Inflammatory macrophage treated with lipopolysaccharide for 1 hour (primary cell): ENCODE data around the gene MPP3.
"Not testable (repeated sequence)": the region's sequence is repeated elsewhere in the genome, so short reads cannot be mapped to it uniquely, and the experiment has no call there.

Source experiments
- DNase-seq, 2 donors: peaks; one replicate each; pipeline ENCODE4 v3.0.0-alpha.2; 2020 to 2022

The MPP3 gene

DNA sequence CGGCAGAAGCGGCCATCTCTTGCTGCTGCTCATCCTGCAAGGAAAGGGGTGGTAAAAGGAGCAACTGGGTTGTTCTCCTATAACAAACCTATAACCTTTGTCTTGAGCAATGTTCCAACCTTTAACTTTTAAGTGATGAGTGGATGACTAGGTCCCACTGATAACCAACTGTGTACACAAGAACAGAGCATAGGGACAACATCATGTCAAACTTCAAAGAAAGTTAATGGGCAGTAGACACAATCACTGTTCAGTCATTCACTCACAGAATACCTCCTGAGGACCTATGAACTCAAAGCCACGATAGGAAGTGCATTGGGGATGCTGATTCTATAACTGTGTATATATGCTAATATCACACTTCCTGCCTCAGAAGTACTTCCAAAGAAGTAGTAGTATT is 31.1 kb downstream of the MPP3 start:
- no peak for DNase-seq

DNA sequence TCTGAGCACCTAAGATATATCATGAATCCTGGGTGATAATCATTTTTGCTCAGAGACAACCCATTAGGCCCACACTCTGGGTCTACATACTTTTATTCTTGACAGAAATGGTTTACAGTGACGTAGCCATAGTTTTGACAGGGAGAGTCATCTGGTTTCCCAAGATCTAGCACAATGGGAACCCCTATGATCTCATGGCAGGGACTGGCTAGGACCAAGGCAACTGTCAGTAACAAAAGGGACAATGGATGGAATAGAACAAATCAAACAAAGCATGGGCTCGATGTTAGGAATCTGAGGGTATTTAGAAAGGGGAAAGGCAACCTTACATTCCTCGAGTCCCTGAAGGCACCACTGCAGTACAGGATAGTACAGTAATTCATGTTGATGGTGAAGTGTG is 32.2 kb downstream of the MPP3 start:
- DNase-seq: no peak

DNA sequence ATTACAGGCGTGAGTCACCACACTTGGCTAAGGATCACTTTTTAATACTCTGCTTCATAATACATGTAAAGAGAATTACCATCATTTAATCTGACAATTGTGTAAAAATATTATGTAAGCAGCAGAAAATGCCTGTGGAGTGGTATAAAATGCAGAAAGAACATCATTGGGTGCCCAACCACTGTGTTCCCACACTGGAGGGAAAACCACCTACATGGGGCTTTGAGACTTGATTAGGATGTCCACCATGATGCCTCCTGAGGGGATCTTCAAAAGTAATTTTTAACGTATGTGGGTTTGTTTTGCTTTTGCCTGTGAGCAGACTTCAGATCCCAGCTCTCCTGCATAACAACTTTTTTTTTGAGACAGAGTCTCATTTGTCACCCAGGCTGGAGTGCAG is 33.9 kb downstream of the MPP3 start:
- DNase-seq: no peak

GRCh38 chr17:43798024-43798423 is 34.9 kb downstream of the MPP3 start:
- not testable (repeated sequence) for DNase-seq

GRCh38 chr17:43792668-43793067 is 40.3 kb downstream of the MPP3 start:
- DNase-seq: not testable (repeated sequence)

DNA sequence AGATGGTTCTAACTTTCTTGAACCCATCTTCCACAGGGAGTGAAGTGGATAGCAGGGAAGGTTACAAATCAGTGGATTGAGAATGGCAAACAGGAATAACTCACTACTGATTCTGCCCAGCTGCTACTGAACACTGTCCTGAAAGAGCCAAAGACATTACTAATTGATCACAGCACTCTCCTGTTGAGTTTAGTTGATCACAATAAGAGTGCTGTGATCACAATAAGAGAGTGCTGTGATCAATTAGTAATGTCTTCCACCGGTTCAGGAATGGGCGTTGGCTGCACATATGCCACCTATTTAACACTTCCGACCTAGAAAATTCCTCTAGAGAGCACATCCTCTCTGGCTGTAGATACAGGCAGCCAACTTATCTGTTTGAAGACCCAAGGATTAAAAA is 41.4 kb downstream of the MPP3 start:
- no peak for DNase-seq

DNA sequence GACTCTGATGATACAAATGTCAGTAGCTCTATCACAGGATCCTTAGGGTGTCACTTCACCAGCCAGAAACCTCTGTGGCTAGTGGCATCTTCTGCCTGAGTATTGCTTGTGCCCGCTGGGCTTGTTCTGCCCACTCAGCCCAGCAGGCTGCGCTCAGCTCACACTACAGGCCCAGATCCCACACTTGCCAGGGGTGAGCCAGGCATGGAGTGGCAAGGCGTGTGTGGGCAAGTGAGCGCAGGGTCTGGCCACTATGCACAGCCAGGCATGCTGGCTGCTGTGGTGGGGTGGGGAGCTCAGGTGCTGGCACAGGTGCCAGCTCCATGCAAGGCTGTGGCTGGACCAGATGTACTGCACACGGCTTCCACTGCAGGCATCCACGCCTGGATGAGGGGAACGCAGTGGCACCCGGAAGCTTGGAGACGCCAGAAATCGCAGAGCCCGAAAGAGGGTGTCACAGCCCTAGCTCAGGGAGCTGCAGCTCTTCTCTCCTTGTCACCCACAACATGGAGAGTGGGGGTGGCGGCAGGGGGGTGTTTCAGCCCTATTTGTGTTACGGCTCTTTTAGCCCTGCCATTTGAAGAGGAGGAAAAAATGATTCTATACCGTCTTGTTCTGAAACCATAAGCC is 42.5 kb downstream of the MPP3 start:
- DNase-seq: no peak

- DNase-seq: no peak
Measured at GRCh38 chr17:43789482-43789881, 43.5 kb downstream of the MPP3 start.

GRCh38 chr17:43788540-43788939 is 44.4 kb downstream of the MPP3 start:
- DNase-seq: peak in 1 of 2 donors; percentile 52

DNA sequence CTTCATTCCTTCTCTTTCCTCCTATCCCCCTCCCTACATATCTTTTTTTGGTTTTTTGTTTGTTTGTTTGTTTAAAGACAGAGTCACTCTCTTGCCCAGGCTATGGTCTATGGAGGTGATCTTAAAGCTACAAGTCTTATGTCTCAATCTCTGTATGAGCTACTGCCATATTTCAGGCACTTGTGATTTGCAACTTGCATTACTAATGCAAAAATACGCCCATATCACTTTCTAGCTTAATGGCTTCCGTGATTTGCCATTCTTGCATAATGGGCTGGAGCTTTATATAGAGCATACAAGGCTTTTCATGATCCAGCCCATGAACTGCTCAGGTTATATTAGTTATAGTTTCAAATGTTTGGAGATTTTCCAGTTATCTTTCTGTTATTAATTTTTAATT is 45.2 kb downstream of the MPP3 start:
- peak; percentile 78 to 90 for DNase-seq

- DNase-seq: no peak
Measured at GRCh38 chr17:43784628-43785101, 48.3 kb downstream of the MPP3 start.

DNA sequence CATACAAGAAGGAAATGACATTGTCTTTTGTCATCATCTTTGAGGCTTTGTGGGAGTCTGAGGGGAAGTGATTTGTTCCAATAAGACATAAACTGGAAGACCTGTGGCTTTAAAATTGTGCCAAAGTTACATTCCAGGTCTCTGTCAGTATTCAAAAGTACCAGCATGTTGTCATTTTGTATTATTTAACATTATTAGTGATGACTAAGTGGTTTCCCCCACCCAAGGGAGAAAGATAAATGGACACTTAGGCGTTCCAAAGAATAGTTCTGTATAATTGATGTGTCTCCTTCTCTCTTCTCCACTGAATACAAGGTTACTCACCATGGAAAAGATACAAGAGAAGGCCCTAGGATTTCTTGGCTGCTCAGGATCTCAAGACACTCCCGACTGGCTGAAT is 48.9 kb downstream of the MPP3 start:
- DNase-seq: peak in 1 of 2 donors; percentile 44

GRCh38 chr17:43782913-43783680 is 49.8 kb downstream of the MPP3 start:
- no peak for DNase-seq

DNA sequence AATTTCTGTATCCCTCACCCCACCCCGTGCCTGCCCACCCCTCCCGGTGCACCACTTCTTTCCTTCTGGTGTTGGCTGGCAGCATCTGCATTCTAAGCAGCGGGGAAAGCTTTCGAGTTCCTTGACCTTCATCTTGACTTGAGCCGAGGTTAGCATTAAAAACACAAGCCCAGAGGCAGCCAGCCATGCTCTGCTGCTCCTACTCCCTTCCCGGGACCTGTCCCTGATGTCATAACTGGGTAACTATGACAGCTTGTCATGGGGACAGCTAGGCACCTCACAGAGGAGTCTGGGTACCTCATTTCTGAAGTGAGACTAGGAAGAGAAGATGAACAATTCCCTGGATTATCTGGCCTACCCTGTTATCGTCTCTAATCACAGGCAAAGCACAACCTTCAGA is 52.8 kb downstream of the MPP3 start, which contains the start of gene CFAP97D1:
Gene CFAP97D1 (plus strand): TSS at position 301 of the 400 bp plus-strand sequence. CDS start 28 bp downstream, at position 329.
- DNase-seq: no peak

GRCh38 chr17:43779145-43780125 is 53.5 kb downstream of the MPP3 start:
- DNase-seq: peak; percentile 52 to 65

GRCh38 chr17:43778337-43779144 is 54.4 kb downstream of the MPP3 start, which contains the start of gene DUSP3:
Gene DUSP3, minus strand, starts transcription at chr17:43778977. Its CDS starts 53 bp downstream, at chr17:43778924.
- peak; percentile 91 to 92 for DNase-seq

DNA sequence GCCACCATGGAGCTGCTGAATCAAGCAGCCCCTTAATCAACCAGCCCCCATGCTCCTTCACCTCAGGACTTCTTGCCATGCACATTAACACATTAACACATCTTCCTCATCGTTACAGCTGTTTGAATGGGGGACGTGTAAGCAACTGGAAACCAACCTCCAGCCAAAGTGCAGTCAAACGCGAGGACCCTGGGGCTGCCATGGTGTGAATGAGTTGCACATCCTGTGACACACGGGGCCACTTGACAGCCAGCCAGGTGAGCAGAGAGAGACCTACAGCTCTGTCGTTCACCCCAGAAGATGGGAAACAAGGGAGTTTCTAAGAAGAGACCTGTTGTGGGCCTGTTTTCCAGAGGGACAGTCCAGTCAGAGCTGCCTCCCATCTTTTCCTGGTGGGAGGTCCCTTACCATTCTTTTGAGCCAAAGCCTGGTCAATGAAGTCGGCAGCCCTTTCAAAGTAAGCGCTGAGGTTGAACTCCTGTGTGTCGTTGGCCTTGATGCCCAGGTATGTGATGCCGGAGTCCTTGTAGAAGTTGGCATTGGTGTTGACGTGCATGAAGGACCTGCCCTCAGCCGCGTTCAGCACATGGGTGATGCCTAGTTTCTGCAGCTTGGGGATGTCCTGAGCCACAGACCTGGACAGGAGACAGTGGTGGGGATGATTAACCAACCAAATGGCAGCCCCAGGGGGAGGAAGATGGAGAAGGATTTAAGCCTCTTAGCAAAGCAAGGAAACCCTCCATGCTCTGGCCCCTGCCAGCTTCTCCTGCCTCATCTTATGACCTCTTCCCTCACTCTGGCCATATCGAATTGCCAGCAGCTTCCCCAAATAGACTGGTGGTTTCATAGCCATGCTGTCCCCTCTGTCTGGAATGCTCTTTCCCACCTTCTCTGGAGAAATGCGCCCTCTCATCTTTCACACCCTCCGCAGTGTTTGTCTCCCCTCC is 58.4 kb downstream of the MPP3 start:
- no peak for DNase-seq

- peak; percentile 46 to 55 for DNase-seq
Measured at GRCh38 chr17:43772877-43773648, 59.9 kb downstream of the MPP3 start.

- DNase-seq: no peak
Measured at GRCh38 chr17:43771463-43771862, 61.5 kb downstream of the MPP3 start.

- DNase-seq: no peak
Measured at GRCh38 chr17:43770957-43771356, 62.0 kb downstream of the MPP3 start.
